LNCaP clone FGC (cell line): ENCODE results near the gene ZSWIM2.
"Not testable (repeated sequence)": the region's sequence is repeated elsewhere in the genome, so short reads cannot be mapped to it uniquely, and the experiment has no call there.

Source experiments
- DNase-seq: peaks from one replicate; pipeline ENCODE4 v3.0.0-alpha.2; 2011; ENCODE audit warnings: low read depth
- H3K4me3 ChIP-seq: 2 replicates; pipeline ENCODE4 v1.5.1; 2011; ENCODE audit warnings: mild to moderate bottlenecking, low read depth, low read length, control low read depth
- TF ChIP-seq, protein P1 (sequence below): IDR thresholded peaks from 2 replicates; pipeline ENCODE4 v1.5.1; 2012; ENCODE audit warnings: mild to moderate bottlenecking; ENCODE audit not compliant: control insufficient read depth, insufficient read depth; ENCODE audit errors: extremely low read depth

Gene ZSWIM2

DNA sequence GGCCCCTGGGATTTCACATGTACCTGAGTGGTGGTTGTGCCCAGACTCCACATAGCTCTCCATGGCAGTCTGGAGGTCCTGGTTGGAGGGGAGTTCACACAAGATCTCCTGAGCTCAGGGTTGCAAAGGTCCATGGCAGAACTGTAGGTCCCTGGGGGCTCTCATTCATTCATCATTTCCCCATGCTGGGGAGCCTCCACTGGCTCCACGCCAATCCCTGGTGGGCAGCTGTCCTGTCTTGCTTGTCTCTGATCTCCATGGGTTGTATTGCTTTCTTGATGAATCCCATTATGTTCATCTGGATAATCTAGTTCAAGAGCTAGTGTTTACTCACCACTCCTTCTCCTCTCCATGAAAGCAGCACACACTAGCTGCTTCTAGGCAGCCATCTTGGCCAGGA, 42.4 kb downstream of the ZSWIM2 start:
- TF ChIP-seq, protein P1, sequence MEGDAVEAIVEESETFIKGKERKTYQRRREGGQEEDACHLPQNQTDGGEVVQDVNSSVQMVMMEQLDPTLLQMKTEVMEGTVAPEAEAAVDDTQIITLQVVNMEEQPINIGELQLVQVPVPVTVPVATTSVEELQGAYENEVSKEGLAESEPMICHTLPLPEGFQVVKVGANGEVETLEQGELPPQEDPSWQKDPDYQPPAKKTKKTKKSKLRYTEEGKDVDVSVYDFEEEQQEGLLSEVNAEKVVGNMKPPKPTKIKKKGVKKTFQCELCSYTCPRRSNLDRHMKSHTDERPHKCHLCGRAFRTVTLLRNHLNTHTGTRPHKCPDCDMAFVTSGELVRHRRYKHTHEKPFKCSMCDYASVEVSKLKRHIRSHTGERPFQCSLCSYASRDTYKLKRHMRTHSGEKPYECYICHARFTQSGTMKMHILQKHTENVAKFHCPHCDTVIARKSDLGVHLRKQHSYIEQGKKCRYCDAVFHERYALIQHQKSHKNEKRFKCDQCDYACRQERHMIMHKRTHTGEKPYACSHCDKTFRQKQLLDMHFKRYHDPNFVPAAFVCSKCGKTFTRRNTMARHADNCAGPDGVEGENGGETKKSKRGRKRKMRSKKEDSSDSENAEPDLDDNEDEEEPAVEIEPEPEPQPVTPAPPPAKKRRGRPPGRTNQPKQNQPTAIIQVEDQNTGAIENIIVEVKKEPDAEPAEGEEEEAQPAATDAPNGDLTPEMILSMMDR: no peak
- no peak for DNase-seq
- H3K4me3 ChIP-seq: no peak overlapping the region

DNA sequence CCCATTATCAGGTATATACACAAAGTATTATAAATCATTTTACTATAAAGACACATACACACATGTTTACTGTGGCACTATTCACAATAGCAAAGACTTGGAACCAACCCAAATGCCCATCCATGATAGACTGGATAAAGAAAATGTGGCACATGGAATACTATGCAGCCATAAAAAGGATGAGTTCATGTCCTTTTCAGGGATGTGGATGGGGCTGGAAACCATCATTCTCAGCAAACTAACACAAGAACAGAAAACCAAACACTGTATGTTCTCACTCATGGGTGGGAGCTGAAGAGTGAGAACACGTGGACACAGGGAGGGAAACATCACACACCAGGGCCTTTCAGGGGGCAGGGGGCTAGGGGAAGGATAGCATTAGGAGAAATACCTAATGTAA, 50.4 kb downstream of the ZSWIM2 start:
- not testable (repeated sequence) for H3K4me3 ChIP-seq, DNase-seq

DNA sequence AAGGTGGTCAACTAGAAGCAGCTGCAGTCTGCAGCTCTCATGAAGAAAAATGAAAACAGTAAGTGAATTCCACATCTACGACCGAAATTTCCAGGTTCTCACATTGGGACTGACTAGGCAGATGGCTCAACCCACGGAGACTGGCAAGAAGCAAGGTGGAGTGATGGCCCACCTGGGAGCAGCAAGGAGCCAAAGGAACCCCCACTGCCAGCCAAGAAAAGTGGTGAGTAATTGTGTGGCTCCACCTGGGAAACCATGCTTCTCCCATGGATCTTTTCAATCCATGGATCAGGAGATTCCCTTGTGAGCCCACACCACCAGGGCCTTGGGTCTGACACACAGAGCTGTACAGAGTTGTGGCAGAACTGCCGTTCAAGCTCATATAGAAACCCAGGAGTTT, 64.0 kb downstream of the ZSWIM2 start:
- no peak overlapping the region for H3K4me3 ChIP-seq
- TF ChIP-seq, protein P1: no peak
- no peak for DNase-seq

DNA sequence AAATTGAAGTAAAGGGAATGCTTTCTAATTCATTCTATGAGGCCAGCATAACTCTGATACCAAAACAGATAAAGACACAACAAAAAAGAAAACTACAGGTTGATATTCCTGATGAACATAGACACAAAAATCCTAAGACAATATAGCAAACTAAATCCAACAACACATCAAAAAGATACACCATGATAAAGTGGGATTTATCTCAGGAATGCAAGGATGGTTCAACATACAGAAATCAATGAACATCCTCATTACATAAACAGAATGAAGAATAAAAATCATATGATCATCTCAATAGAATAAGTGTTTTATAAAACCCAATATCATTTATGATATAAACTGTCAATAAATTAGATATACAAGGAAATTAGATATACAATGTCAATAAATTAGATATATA, 65.7 kb downstream of the ZSWIM2 start:
- TF ChIP-seq, protein P1: no peak
- DNase-seq: no peak
- H3K4me3 ChIP-seq: no peak overlapping the region

DNA sequence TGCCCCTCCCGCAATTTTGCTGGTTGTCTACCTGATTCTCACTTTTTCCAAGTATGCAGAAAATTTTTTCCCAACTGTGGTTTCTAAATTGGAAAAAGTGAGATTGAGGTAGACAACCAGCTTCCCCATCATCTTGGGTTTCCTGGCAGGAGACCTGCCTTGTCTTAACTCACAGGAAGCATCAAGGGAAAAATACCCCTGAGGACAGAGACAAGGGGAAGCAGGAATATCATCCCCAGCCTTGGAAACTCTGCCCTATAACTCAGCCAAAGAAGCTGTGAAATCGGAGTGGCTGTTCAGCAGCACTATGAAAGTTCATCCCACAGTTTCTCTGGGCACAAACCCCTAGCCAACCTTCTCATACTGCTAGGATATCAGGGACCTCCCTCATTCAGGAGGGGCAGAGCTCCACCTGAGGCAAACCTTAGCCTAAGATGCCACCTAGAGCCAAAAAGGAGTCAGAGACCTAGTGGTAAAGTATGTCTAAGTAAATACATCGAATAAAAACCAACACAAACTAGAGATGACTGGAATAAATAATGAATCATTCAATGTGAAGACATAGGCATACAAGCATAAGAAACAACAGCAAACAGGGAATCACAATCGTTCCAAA, 68.2 kb downstream of the ZSWIM2 start:
- TF ChIP-seq, protein P1: peak; percentile 77
- peak; percentile 42 for DNase-seq
- H3K4me3 ChIP-seq: no peak overlapping the region
